HFF-Myc (cell line): ENCODE data around the gene HCST.
"Not testable (repeated sequence)": the region's sequence is repeated elsewhere in the genome, so short reads cannot be mapped to it uniquely, and the experiment has no call there.

Experiments used
- DNase-seq: peaks from one replicate; pipeline ENCODE4 v3.0.0-alpha.2; 2011; ENCODE audit warnings: low read depth; ENCODE audit errors: extremely low read depth
- H3K4me3 ChIP-seq: replicated peaks from 2 replicates; pipeline ENCODE4 v1.5.1; 2011; ENCODE audit warnings: low read depth, mild to moderate bottlenecking, control low read depth, low read length
- CTCF ChIP-seq: IDR thresholded peaks from 2 replicates; pipeline ENCODE4 v1.5.1; 2012; ENCODE audit warnings: mild to moderate bottlenecking, low read depth, low read length, control low read depth; ENCODE audit errors: missing control alignments

The HCST gene

GRCh38 chr19:35904311-35905068 is 2.2 kb downstream of the HCST start:
- H3K4me3 ChIP-seq = no peak overlapping the region
- DNase-seq = no peak
- TF ChIP-seq CTCF = no peak

- DNase-seq = no peak
- H3K4me3 ChIP-seq = no peak overlapping the region
- no peak for TF ChIP-seq CTCF
Observed at GRCh38 chr19:35905178-35905727, 2.9 kb downstream of the HCST start.

DNA sequence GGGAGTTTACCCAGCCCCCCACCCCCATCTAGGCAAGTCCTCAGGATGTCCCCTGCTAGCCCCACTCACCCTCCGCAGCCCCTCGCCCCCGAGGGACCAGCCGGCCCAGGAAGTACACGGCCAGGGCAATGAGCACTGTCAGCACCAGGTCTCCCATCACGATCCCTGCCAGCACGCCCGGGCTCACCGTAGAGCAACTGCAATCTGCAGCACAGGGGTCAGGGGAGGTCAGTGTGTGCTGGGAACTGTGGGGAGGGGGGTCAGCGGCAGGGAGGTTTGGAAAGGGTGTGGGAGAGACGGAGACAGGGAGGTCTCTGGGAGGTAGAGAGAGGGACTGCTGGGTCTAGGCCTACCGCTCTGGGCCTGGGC is 5.0 kb downstream of the HCST start:
- no peak for DNase-seq
- TF ChIP-seq CTCF = no peak
- no peak overlapping the region for H3K4me3 ChIP-seq

GRCh38 chr19:35908010-35908441 is 5.7 kb downstream of the HCST start, which contains the start of gene TYROBP:
TYROBP (minus strand) TSS chr19:35908295; CDS start chr19:35908228, 67 bp downstream.
- DNase-seq = no peak
- no peak for TF ChIP-seq CTCF
- H3K4me3 ChIP-seq = no peak within 1 kb of the TSS

- no peak for DNase-seq
- no peak overlapping the region for H3K4me3 ChIP-seq
- no peak for TF ChIP-seq CTCF
Observed at GRCh38 chr19:35908973-35909683, 6.8 kb downstream of the HCST start.

DNA sequence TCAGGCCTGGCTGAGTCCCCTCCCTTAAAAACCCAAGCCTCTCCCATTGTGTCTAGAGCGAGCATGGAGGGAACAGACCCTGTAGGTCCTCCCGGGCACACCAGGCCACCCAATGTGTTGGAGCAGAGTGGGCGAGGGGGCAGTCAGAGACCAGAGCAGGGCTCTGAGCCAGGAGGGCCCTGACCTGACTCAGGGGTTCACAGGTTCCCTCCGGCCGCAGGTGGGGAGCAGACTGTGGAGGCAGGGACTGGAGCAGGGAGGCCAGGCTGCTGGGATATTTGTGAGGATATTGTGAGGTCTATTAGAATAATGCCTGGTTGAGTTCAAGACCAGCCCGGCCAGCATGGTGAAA is 7.3 kb downstream of the HCST start:
- no peak for DNase-seq
- H3K4me3 ChIP-seq = no peak overlapping the region
- no peak for TF ChIP-seq CTCF

DNA sequence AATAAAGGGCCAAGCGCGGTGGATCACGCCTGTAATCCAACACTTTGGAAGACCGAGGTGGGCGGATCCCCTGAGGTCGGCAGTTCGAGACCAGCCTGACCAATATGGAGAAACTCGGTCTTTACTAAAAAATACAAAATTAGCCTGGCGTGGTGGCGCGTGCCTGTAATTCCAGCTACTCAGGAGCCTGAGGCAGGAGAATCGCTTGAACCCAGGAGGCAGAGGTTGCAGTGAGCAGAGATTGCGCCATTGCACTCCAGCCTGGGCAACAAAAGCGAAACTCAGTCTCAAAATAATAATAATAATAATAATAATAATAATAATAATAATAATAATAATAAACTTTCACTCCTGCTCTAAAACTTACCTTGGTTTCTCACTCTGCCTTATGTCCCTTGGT is 8.0 kb downstream of the HCST start:
- not testable (repeated sequence) for H3K4me3 ChIP-seq, DNase-seq
